Coronary artery (tissue), 2 donors: ENCODE data around the gene MISP3.

ENCODE experiments used
- DNase-seq: peaks from one replicate; pipeline ENCODE4 v3.0.0-alpha.2; 2017; ENCODE audit warnings: low spot score
- H3K27ac ChIP-seq, 2 donors: fragments of 200-600 bp; sonication (generic); one replicate each; pipeline ENCODE4 v1.5.1; 2016 to 2019
- H3K4me3 ChIP-seq: fragments of 200-600 bp; sonication (generic); 2 replicates; pipeline ENCODE4 v1.5.1; 2016; ENCODE audit warnings: mild to moderate bottlenecking, moderate library complexity
- CTCF ChIP-seq: fragments of 200-600 bp; sonication (generic); IDR thresholded peaks from one replicate; pipeline ENCODE4 v1.5.1; 2019; ENCODE audit warnings: antibody characterized with exemption

Gene MISP3

DNA sequence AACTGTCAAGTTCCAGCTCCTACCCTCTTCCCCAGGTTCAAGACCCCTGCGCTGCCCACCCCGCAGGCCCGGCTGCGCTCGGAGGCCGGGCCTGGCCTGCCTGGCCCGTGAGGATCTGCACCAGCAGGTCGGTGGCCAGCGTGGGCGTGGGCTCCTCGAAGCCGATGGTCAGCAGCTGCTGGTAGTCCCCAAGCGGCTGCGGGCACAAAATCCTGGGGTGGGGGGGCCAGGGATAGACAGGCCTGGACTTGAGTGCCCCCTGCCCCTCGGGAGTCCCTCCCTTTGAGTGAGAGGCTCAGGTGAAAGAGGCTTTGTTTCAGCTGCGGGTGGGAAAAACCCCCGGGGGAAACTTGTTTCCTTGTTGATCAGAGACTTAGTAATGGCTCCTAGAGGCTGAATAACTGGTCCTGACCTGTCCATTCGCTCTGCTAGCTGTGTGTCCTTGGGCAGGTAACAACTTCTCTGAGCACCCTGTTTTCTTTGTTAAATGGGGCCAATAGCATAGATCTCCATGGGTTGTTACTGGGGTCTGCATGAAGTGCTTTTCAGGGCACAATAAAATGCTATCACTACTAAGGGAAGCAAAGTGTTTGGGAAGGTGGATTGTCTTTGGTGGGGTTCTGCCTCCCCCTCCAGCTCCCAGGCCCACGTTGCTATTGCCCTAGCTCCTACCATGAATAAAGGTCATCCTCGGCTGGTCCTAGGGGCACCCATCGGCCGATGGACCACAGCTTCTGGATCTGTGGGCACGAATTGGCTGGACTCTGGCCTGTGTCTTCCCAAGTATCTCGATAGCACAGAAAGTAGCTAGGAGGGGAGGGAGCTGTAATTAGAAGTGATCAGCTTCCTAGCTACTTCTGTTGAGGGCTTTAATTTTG is 9.4 kb downstream of the MISP3 start:
- Histone ChIP-seq H3K4me3 (peak overlapping the region; percentile 95), H3K27ac (peak overlapping the region; percentile 75 to 98)
- no peak for DNase-seq
- TF ChIP-seq CTCF = no peak

GRCh38 chr19:14082675-14082960 is 10.0 kb downstream of the MISP3 start:
- H3K27ac ChIP-seq = peak overlapping the region; percentile 75 to 98
- DNase-seq = no peak
- no peak for TF ChIP-seq CTCF
- peak overlapping the region; percentile 95 for H3K4me3 ChIP-seq

DNA sequence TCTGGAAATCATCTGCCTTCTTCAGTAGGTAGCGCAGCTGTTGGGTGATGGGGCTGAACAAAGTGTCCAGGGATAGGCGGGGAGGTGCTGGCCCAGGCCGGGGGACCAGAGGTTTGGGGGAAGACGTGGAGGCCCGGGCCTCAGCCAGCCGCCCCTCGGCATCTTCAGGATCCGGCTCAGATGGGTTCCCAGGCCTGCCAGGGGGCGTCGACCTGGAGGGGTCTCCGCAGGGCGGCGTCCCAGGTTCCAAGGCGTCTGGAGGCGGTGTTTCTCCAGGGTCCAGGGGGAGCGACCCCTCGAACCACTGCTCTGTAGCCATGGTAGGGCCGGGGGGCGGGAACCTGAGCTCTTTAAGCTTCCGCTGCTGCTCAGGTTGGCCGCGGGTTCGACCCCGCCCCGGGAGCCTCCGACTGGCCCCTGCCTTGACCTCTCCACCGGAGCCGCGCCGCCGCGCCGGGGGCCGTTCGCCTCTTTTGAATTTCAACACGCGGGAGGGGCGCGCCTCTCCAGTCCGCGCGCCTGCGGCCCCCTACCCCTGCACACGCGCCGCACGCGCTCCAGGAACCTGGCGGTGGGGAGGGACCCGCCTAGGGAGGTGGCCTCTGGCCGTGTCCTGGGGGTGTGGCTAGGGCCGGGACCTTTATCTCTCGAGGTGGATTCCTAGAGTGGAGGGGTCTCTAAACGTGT is 12.9 kb downstream of the MISP3 start, which contains the start of gene C19orf67:
C19orf67 (minus strand) TSS at position 475 of the 687 bp plus-strand sequence; CDS start at position 319, 156 bp downstream.
- no peak within 1 kb of the TSS for H3K4me3 ChIP-seq
- H3K27ac ChIP-seq = no peak within 1 kb of the TSS
- no peak for DNase-seq

DNA sequence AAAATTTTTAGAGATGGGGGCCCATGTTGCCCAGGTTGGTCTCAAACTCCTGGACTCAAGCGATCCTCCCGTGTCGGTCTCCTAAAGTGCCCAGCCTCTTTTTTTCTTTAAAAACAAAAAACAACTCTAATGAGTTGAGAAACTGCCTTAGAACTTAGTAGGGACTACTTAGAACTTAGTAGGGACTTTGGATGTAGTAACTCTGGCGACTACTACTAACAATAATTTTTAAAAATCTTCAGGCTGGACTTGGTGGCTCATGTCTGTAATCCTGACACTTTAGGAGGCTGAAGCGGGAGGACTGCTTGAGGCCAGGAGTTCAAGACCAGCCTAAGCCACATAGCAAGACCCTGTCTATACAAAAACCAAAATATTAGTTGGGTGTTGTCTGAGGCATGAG is 13.5 kb downstream of the MISP3 start:
- no peak overlapping the region for H3K27ac ChIP-seq
- no peak overlapping the region for H3K4me3 ChIP-seq
- TF ChIP-seq CTCF = no peak
- no peak for DNase-seq

More for the DNA sequence above, 12.9 kb downstream of the MISP3 start, which contains the start of gene C19orf67:
- no peak for TF ChIP-seq CTCF

- DNase-seq = no peak
- H3K27ac ChIP-seq = peak overlapping the region in 1 of 2 donors; percentile 97
- H3K4me3 ChIP-seq = peak overlapping the region; percentile 86
- TF ChIP-seq CTCF = no peak
These were observed 16.2 kb downstream of the MISP3 start for GRCh38 chr19:14088634-14089411.

GRCh38 chr19:14089412-14089661 is 16.8 kb downstream of the MISP3 start:
- TF ChIP-seq CTCF = no peak
- Histone ChIP-seq H3K27ac (peak overlapping the region; percentile 22 to 97), H3K4me3 (peak overlapping the region; percentile 86)
- no peak for DNase-seq
